HepG2 (cell line): ENCODE results near the gene NELL1.

Experiments
- ASH2L ChIP-seq: fragments of 300-600, 200-600 bp; sonication (generic); IDR thresholded peaks from 2 replicates; pipeline ENCODE4 v1.7.0; 2017; ENCODE audit warnings: low read depth, mild to moderate bottlenecking, moderate library complexity, mixed read lengths, low read length; ENCODE audit not compliant: insufficient read length
- ATF4 ChIP-seq, 2 experiments: fragments of 450-650 bp in 1 of 2; sonication (generic) in 1 of 2; formaldehyde crosslinking; IDR thresholded peaks; 2 replicates each; pipeline versions ENCODE4 v1.5.0 to v1.8.0; 2020 to 2022; ENCODE audit warnings: mild to moderate bottlenecking in 1 of 2, missing genetic modification reagents in 1 of 2
- THAP7 ChIP-seq: sonication (generic); formaldehyde crosslinking; IDR thresholded peaks from 2 replicates; pipeline ENCODE4 v1.8.1; 2023; ENCODE audit warnings: mild to moderate bottlenecking, missing genetic modification reagents

- TF ChIP-seq ASH2L (no peak), ATF4 (CRISPR knock-in tag; IDR thresholded peaks at IDR 0.05) (no peak), THAP7 (CRISPR knock-in tag) (no peak)
These were observed 46.1 kb downstream of the NELL1 start for GRCh38 chr11:20715464-20715863.
